ENCODE data around the gene CHMP6. TPM values are rescaled to one million over a fixed set of nuclear protein-coding genes. Genes with fewer than 3 reads are reported as not detected.

Gene CHMP6
- total RNA-seq, 1 donor from 2014 or later, result 12.5 TPM

DNA sequence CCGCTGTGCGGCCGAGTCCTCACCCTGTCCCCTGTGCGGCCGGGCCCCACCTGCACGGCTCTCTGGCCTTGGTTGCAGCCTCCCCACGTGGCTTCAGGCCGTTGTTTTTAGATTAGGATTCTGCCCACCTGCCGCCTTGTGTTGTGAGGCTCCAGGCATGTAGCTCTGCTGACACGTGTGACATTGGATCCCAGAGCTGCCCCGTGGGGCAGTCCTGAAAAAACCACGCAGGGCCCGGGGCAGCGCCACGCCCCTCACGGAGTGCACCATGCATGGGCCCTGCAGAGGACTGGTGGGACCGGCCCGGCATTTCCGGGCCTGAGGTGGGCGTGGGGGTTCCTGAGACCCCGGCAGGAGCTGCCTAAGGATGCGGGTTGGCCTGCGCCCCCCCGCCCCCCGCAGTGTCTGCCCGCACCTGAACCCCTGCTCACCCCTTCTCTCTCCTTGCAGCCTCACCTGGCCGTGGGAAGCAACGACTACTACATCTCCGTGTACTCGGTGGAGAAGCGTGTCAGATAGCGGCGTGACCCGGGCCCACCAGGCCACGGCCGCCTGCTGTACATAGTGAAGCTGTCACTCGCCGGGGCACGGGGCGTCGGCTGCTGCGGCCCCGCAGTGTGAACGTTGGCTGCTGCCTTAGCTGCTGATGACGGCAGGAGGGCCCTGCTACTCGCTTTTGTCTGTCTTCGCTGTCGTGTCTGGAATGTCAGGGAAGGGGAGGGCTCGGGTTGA lies 27.7 kb upstream of the CHMP6 start:
- Histone ChIP-seq H3K27ac (ENCODE audit: low read depth, low read length) (no peak overlapping the region), H3K9me3 (ENCODE audit: control insufficient read depth in 3 of 3, low read length in 3 of 3) (no peaks in the 10 kb centered on the region), H3K9ac (ENCODE audit: low read depth in 1 of 3, low read length in 3 of 3) (no peak overlapping the region), H3K4me3 (ENCODE audit: low read length in 3 of 3) (no peak overlapping the region), H3K27me3 (ENCODE audit: control insufficient read depth in 3 of 3, insufficient read depth in 3 of 3, low read length in 3 of 3) (no peaks in the 10 kb centered on the region), H3K4me1 (ENCODE audit: control insufficient read depth in 3 of 3, insufficient read depth in 3 of 3, low read length in 3 of 3) (peaks cover 37 to 49% (median 43%) of the 10 kb centered on the region in 3 donors), H3K36me3 (ENCODE audit: control insufficient read depth in 3 of 3, insufficient read depth in 3 of 3, low read length in 3 of 3) (peaks cover 4 to 7% (median 4%) of the 10 kb centered on the region in 3 donors)

DNA sequence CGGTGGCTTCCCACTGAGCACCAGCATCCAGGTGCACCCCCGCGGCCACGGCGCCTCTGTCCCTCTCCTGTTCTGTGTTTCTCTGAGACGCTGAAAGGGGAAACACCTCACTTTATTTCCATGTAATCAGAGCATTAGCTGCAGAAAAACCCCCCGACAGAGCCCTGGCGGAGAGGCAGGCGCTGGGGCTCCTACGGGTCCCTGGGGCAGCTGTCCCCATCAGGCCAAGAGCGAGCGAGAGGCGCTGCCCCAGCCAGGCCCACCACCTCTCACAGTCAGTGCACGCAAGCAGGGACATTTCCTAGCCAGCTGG lies 27.1 kb upstream of the CHMP6 start:
- H3K27ac ChIP-seq (ENCODE audit: low read depth, low read length), result no peak overlapping the region
- H3K36me3 ChIP-seq (ENCODE audit: control insufficient read depth in 3 of 3, insufficient read depth in 3 of 3, low read length in 3 of 3), result peaks cover 4 to 7% (median 4%) of the 10 kb centered on the region in 3 donors
- H3K9ac ChIP-seq (ENCODE audit: low read depth in 1 of 3, low read length in 3 of 3), result no peak overlapping the region
- H3K4me3 ChIP-seq (ENCODE audit: low read length in 3 of 3), result no peak overlapping the region
- no peaks in the 10 kb centered on the region for H3K9me3 ChIP-seq (ENCODE audit: control insufficient read depth in 3 of 3, low read length in 3 of 3)
- H3K4me1 ChIP-seq (ENCODE audit: control insufficient read depth in 3 of 3, insufficient read depth in 3 of 3, low read length in 3 of 3), result peaks cover 37 to 49% (median 43%) of the 10 kb centered on the region in 3 donors
- H3K27me3 ChIP-seq (ENCODE audit: control insufficient read depth in 3 of 3, insufficient read depth in 3 of 3, low read length in 3 of 3), result peaks cover 0 to 2% (median 0%) of the 10 kb centered on the region in 3 donors

DNA sequence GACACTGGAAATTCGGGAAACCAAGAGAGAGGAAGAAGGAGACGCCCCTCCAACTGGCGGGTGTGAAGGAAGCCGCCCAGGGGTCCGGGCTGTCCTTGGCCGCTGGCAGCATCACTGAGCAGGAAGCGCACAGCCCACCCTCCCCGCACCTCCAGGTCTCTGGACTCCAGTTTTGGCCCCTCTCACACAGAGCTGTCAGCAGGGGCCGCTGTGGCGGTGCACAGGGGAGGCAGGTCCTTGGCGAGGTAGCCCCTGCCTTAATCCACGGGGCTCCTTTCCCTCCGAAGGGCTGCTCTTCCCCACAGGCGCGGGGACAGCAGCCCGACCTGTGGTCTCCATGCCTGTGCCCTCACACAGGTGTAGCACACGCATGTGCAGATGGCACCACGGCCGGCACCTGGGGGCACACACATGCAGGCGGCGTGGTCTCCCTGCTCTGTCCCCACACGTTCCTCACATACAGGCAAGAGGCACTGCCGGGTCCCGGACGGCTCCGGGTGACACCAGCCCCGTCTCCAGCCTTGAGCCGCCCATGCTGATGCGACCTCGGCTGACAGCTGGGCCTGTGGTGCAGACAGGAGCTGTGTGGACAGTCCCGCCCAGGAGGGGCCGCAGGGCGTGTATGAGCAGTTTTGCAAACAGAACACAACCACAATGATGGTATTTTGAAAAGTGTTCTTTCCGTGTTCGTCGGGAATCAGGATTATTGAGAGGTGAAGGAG lies 26.6 kb upstream of the CHMP6 start:
- no peak overlapping the region for H3K9ac ChIP-seq (ENCODE audit: low read depth in 1 of 3, low read length in 3 of 3)
- peaks cover 3 to 6% (median 5%) of the 10 kb centered on the region in 3 donors for H3K27me3 ChIP-seq (ENCODE audit: control insufficient read depth in 3 of 3, insufficient read depth in 3 of 3, low read length in 3 of 3)
- H3K4me1 ChIP-seq (ENCODE audit: control insufficient read depth in 3 of 3, insufficient read depth in 3 of 3, low read length in 3 of 3), result peaks cover 37 to 49% (median 43%) of the 10 kb centered on the region in 3 donors
- H3K4me3 ChIP-seq (ENCODE audit: low read length in 3 of 3), result no peak overlapping the region
- H3K36me3 ChIP-seq (ENCODE audit: control insufficient read depth in 3 of 3, insufficient read depth in 3 of 3, low read length in 3 of 3), result peaks cover 4 to 7% (median 4%) of the 10 kb centered on the region in 3 donors
- H3K9me3 ChIP-seq (ENCODE audit: control insufficient read depth in 3 of 3, low read length in 3 of 3), result no peaks in the 10 kb centered on the region
- H3K27ac ChIP-seq (ENCODE audit: low read depth, low read length), result no peak overlapping the region

DNA sequence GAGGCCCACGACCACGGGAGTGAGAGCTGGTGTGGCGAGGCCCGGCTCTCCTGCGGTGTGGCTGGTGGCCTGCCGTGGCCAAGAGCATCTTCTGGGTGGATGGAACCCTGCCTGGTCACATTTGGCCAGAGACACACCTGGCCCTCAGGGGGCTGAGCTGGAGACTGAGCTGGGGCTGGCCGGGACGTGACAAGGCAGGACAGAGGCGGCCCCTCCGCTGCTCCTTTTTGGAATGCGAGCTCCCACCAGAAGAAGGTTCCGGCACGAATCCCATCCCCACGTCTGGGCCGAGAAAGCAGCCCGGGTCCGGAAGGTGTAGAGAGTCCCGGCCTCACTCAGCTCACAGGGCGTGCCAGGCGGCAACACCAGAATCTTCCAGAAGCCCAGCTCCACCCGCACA lies 26.0 kb upstream of the CHMP6 start:
- Histone ChIP-seq H3K36me3 (ENCODE audit: control insufficient read depth in 3 of 3, insufficient read depth in 3 of 3, low read length in 3 of 3) (peaks cover 4 to 7% (median 4%) of the 10 kb centered on the region in 3 donors), H3K9ac (ENCODE audit: low read depth in 1 of 3, low read length in 3 of 3) (no peak overlapping the region), H3K27me3 (ENCODE audit: control insufficient read depth in 3 of 3, insufficient read depth in 3 of 3, low read length in 3 of 3) (peaks cover 7 to 11% (median 10%) of the 10 kb centered on the region in 3 donors), H3K4me1 (ENCODE audit: control insufficient read depth in 3 of 3, insufficient read depth in 3 of 3, low read length in 3 of 3) (peaks cover 37 to 49% (median 43%) of the 10 kb centered on the region in 3 donors), H3K9me3 (ENCODE audit: control insufficient read depth in 3 of 3, low read length in 3 of 3) (no peaks in the 10 kb centered on the region), H3K4me3 (ENCODE audit: low read length in 3 of 3) (no peak overlapping the region), H3K27ac (ENCODE audit: low read depth, low read length) (no peak overlapping the region)

DNA sequence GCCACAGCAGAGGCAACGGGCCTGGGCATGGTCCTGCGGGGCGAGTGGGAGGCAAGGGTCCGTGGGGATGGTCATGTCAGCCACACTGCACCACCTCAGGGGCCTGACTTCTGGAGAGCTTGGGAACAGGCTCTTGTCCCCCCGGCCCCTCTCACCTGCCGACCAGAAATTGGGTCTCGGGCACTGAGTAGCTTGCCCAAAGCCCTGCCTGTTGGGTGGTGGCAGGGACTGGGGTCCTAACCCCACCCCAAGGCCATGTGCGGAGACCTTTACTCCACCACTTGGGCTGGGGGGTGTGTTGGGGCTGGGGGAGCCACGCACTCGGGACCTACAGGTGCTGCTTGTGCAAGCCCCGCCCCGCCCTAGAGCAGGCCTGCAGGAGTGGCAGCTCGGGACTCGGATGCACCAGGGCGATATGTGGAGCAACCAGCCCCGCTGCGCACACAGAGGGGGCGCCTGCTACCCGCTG lies 24.2 kb upstream of the CHMP6 start:
- peaks cover 4 to 7% (median 4%) of the 10 kb centered on the region in 3 donors for H3K36me3 ChIP-seq (ENCODE audit: control insufficient read depth in 3 of 3, insufficient read depth in 3 of 3, low read length in 3 of 3)
- H3K9ac ChIP-seq (ENCODE audit: low read depth in 1 of 3, low read length in 3 of 3), result no peak overlapping the region
- H3K27me3 ChIP-seq (ENCODE audit: control insufficient read depth in 3 of 3, insufficient read depth in 3 of 3, low read length in 3 of 3), result peaks cover 7 to 27% (median 24%) of the 10 kb centered on the region in 3 donors
- peaks cover 24 to 36% (median 29%) of the 10 kb centered on the region in 3 donors for H3K4me1 ChIP-seq (ENCODE audit: control insufficient read depth in 3 of 3, insufficient read depth in 3 of 3, low read length in 3 of 3)
- no peak overlapping the region for H3K4me3 ChIP-seq (ENCODE audit: low read length in 3 of 3)
- H3K27ac ChIP-seq (ENCODE audit: low read depth, low read length), result no peak overlapping the region
- H3K9me3 ChIP-seq (ENCODE audit: control insufficient read depth in 3 of 3, low read length in 3 of 3), result no peaks in the 10 kb centered on the region

DNA sequence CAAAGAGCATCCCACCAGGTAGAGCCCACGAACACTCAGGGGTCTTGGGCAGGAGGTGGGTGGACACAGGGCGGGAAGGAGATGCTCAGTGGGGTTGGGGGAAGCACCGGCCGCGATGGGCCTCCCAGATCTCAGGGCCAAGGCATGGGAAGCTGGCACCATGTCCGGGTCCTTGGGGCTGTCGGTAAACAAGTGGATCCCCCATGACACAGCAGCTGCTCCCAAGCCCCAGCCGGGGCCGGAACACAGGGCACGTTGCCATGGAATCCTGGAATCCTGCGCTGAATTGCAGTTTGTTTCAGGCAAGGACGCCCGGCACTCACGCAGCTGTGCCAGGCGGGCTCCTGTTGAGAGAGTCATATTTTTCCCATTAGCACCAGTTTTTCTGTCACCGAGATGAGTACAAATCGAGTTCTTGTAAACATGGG lies 23.0 kb upstream of the CHMP6 start:
- H3K27ac ChIP-seq (ENCODE audit: low read depth, low read length), result peak overlapping the region; percentile 69
- H3K9ac ChIP-seq (ENCODE audit: low read depth in 1 of 3, low read length in 3 of 3), result peak overlapping the region in 2 of 3 donors; percentile 38 to 50

DNA sequence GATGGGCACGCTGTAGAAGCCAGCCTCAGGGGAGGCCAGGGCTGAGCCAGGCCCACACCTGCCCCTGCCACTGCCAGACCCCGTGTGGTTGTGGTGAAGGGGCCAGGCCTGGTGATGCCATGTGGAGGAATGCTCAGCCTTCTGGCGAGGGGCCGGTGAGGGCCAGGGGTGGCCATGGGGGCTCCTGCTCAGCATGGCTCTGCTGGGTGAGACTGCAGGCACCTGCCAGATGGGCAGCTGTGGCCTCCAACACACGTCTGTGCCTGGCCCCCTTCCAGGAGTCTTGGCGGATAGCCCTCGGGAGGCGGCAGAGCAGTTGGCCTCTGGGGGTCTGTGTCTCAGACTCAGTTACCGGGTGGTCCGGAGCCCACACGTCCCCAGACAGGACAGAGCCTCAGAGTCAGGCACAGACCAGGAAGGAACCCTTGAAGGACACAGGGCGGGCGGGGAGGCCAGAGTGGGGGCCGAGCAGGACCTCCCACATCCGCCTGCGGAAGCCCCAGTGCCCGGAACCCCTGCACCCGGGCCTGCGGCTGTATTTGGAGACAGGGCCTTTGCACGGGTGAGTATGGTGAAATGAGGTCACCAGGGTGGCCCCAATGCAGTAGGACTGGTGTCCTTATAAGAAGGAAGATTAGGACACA lies 22.5 kb upstream of the CHMP6 start:
- Histone ChIP-seq H3K27me3 (ENCODE audit: control insufficient read depth in 3 of 3, insufficient read depth in 3 of 3, low read length in 3 of 3) (peaks cover 7 to 28% (median 25%) of the 10 kb centered on the region in 3 donors), H3K27ac (ENCODE audit: low read depth, low read length) (peak overlapping the region; percentile 69), H3K36me3 (ENCODE audit: control insufficient read depth in 3 of 3, insufficient read depth in 3 of 3, low read length in 3 of 3) (peaks cover 0 to 7% (median 4%) of the 10 kb centered on the region in 3 donors), H3K4me1 (ENCODE audit: control insufficient read depth in 3 of 3, insufficient read depth in 3 of 3, low read length in 3 of 3) (peaks cover 24 to 33% (median 28%) of the 10 kb centered on the region in 3 donors), H3K9me3 (ENCODE audit: control insufficient read depth in 3 of 3, low read length in 3 of 3) (no peaks in the 10 kb centered on the region), H3K4me3 (ENCODE audit: low read length in 3 of 3) (peak overlapping the region in 2 of 3 donors; percentile 43 to 56), H3K9ac (ENCODE audit: low read depth in 1 of 3, low read length in 3 of 3) (peak overlapping the region in 2 of 3 donors; percentile 38 to 50)

More for the DNA sequence above, 23.0 kb upstream of the CHMP6 start:
- Histone ChIP-seq H3K36me3 (ENCODE audit: control insufficient read depth in 3 of 3, insufficient read depth in 3 of 3, low read length in 3 of 3) (peaks cover 0 to 7% (median 4%) of the 10 kb centered on the region in 3 donors), H3K27me3 (ENCODE audit: control insufficient read depth in 3 of 3, insufficient read depth in 3 of 3, low read length in 3 of 3) (peaks cover 7 to 28% (median 25%) of the 10 kb centered on the region in 3 donors), H3K4me1 (ENCODE audit: control insufficient read depth in 3 of 3, insufficient read depth in 3 of 3, low read length in 3 of 3) (peaks cover 24 to 33% (median 28%) of the 10 kb centered on the region in 3 donors), H3K9me3 (ENCODE audit: control insufficient read depth in 3 of 3, low read length in 3 of 3) (no peaks in the 10 kb centered on the region), H3K4me3 (ENCODE audit: low read length in 3 of 3) (peak overlapping the region in 1 of 3 donors; percentile 43)

DNA sequence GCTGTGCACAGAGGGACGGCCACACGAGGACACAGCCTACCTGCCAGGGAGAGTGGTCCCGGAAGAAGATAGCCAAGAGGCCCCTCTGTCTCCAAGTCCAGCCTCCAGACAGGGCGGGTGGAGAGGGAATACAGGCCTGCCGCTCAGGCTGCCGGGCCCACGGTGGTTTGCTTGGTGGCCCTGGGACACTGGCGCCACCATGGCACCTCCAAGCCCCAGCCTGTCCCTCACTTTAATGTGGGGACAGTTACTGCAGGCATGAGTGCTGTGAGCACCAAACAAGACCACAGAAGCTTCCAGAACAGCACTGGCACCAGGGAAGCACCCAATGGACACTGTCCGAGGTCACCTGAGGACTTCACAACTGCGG lies 22.0 kb upstream of the CHMP6 start:
- peaks cover 0 to 7% (median 2%) of the 10 kb centered on the region in 3 donors for H3K36me3 ChIP-seq (ENCODE audit: control insufficient read depth in 3 of 3, insufficient read depth in 3 of 3, low read length in 3 of 3)
- H3K9ac ChIP-seq (ENCODE audit: low read depth in 1 of 3, low read length in 3 of 3), result peak overlapping the region in 2 of 3 donors; percentile 54 to 59
- no peaks in the 10 kb centered on the region for H3K9me3 ChIP-seq (ENCODE audit: control insufficient read depth in 3 of 3, low read length in 3 of 3)
- peak overlapping the region in 2 of 3 donors; percentile 13 to 36 for H3K4me3 ChIP-seq (ENCODE audit: low read length in 3 of 3)
- peaks cover 7 to 28% (median 25%) of the 10 kb centered on the region in 3 donors for H3K27me3 ChIP-seq (ENCODE audit: control insufficient read depth in 3 of 3, insufficient read depth in 3 of 3, low read length in 3 of 3)
- peaks cover 24 to 33% (median 28%) of the 10 kb centered on the region in 3 donors for H3K4me1 ChIP-seq (ENCODE audit: control insufficient read depth in 3 of 3, insufficient read depth in 3 of 3, low read length in 3 of 3)
- H3K27ac ChIP-seq (ENCODE audit: low read depth, low read length), result peak overlapping the region; percentile 69

DNA sequence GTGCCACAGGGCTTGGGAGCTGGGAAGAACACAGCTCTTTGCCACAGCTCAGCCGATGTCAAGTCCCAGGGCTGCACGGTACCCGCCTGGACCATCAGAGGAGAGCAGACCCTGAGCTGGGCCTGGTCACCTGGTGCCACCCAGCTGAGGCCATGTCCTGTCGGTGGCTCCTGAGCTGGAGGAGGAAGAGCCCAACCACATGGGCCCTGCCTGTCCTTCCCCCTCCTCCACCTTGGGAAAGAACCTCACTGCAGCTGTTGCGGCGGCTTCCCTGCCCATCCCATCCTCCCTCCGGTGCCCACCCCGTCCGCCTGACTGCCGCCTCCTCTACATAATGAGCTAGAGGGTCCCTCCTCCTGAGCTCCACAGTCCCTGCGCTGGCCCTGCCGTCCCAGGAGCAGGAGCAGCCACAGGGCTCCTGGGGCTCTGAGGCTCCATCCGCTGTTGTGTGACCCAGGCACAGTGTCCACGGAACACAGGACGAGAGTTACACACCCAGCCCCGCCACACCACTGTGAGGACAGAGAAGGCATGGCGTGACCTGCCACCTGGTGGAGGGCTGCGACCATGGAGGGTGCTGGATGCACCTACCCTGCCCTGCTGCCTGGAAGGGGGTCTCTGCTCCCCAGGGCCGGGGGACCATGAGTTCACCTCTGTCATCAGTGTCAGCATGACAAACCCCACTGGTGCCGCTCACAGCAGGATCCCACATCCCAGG lies 21.4 kb upstream of the CHMP6 start:
- no peaks in the 10 kb centered on the region for H3K9me3 ChIP-seq (ENCODE audit: control insufficient read depth in 3 of 3, low read length in 3 of 3)
- peaks cover 0 to 4% (median 1%) of the 10 kb centered on the region in 3 donors for H3K36me3 ChIP-seq (ENCODE audit: control insufficient read depth in 3 of 3, insufficient read depth in 3 of 3, low read length in 3 of 3)
- peak overlapping the region in 2 of 3 donors; percentile 36 to 49 for H3K4me3 ChIP-seq (ENCODE audit: low read length in 3 of 3)
- H3K27me3 ChIP-seq (ENCODE audit: control insufficient read depth in 3 of 3, insufficient read depth in 3 of 3, low read length in 3 of 3), result peaks cover 7 to 28% (median 25%) of the 10 kb centered on the region in 3 donors
- peaks cover 24 to 33% (median 28%) of the 10 kb centered on the region in 3 donors for H3K4me1 ChIP-seq (ENCODE audit: control insufficient read depth in 3 of 3, insufficient read depth in 3 of 3, low read length in 3 of 3)
- peak overlapping the region; percentile 23 to 59 (median 54) for H3K9ac ChIP-seq (ENCODE audit: low read depth in 1 of 3, low read length in 3 of 3)
- H3K27ac ChIP-seq (ENCODE audit: low read depth, low read length), result peak overlapping the region; percentile 69

All from skeletal muscle tissue (tissue), 4 donors.